K562 (cell line): Measurements from ENCODE around the gene HMGXB3. TPM values are rescaled to one million over a fixed set of nuclear protein-coding genes. Genes with fewer than 3 reads are reported as not detected.

ENCODE experiments used
- ATAC-seq: fragments of 200-7000 bp; cut with Tn5 transposase; 3 replicates; pipeline ENCODE4 v1.9.1; 2020; ENCODE audit warnings: moderate library complexity
- BruUV-seq: library from RNA; stranded (reverse); fragments of 400-500 nt; replicated peaks from 2 replicates; lab custom pipeline; 2021; lab: Mats Ljungman, UMichigan
- CTCF ChIA-PET: fragments of 300-600 bp; formaldehyde crosslinking; extraction: SDS; loops from one replicate; lab custom pipeline; 2021; ENCODE audit warnings: low intra/inter-chr PET ratio; lab: Yijun Ruan, JAX
- POLR2A ChIA-PET: fragments of 300-600, 350-650 bp; sonication (Branson Sonifier 250); formaldehyde crosslinking; extraction: SDS; loops from one replicate; lab custom pipeline; 2021; ENCODE audit warnings: antibody characterized with exemption, inconsistent platforms; lab: Yijun Ruan, JAX
- DNase-seq, 4 experiments: peaks; one replicate each; pipeline versions ENCODE4 v3.0.0 to v3.0.0-alpha.2; 2011 to 2018; ENCODE audit warnings: low spot score in 3 of 4, mixed read lengths in 3 of 4; ENCODE audit errors: extremely low read depth in 1 of 4
- FAIRE-seq: peaks from 2 replicates; lab custom pipeline; 2011; peaks lifted over from hg19 to GRCh38; lab: Jason Lieb, UNC
- H2AFZ ChIP-seq: 2 replicates; pipeline ENCODE4 v1.6.0; 2011; ENCODE audit warnings: low read depth, low read length, control low read depth, inconsistent platforms
- H3K27ac ChIP-seq: fragments of 200-600 bp; 3 replicates; pipeline ENCODE4 v1.8.0; 2011; ENCODE audit warnings: low read depth, mild to moderate bottlenecking, control low read depth, inconsistent platforms, low read length, moderate library complexity, mixed read lengths; ENCODE audit errors: extremely low read depth
- H3K27me3 ChIP-seq, 2 experiments: fragments of 300-600 bp in 1 of 2; 2 replicates in 1 of 2; 3 replicates in 1 of 2; pipeline versions ENCODE4 v1.6.0 to v1.8.0; 2011; ENCODE audit warnings: inconsistent platforms in 2 of 2, low read length in 2 of 2, mild to moderate bottlenecking in 1 of 2, mixed read lengths in 1 of 2, moderate library complexity in 1 of 2; ENCODE audit not compliant: control insufficient read depth in 2 of 2, insufficient read depth in 2 of 2
- H3K36me3 ChIP-seq: fragments of 300-600 bp; 3 replicates; pipeline ENCODE4 v1.8.0; 2011; ENCODE audit warnings: mild to moderate bottlenecking, low read length, inconsistent platforms; ENCODE audit not compliant: control insufficient read depth, insufficient read depth
- H3K4me1 ChIP-seq, 2 experiments: fragments of 200-600 bp in 1 of 2; replicated peaks in 1 of 2; 2 replicates in 1 of 2; 3 replicates in 1 of 2; pipeline versions ENCODE4 v1.5.1 to v1.8.0; 2011; ENCODE audit warnings: inconsistent platforms in 2 of 2, low read length in 2 of 2, mild to moderate bottlenecking in 1 of 2, mixed read lengths in 1 of 2, moderate library complexity in 1 of 2; ENCODE audit not compliant: control insufficient read depth in 2 of 2, insufficient read depth in 2 of 2
- H3K4me2 ChIP-seq: 2 replicates; pipeline ENCODE4 v1.6.1; 2011; ENCODE audit warnings: low read length, control low read depth, inconsistent platforms, mixed read lengths; ENCODE audit not compliant: insufficient read depth
- H3K4me3 ChIP-seq: fragments of 200-600 bp; sonication (generic), shearing (Covaris generic); 2 replicates; pipeline ENCODE4 v1.5.1; 2016; ENCODE audit warnings: control low read depth, inconsistent platforms
- H3K79me2 ChIP-seq: fragments of 200-600 bp; 3 replicates; pipeline ENCODE4 v1.8.0; 2011; ENCODE audit warnings: low read length, inconsistent platforms; ENCODE audit not compliant: control insufficient read depth, insufficient read depth
- H3K9ac ChIP-seq, 2 experiments: 2 replicates each; pipeline versions ENCODE4 v1.6.0 to v1.6.1; 2011; ENCODE audit warnings: low read depth in 2 of 2, low read length in 2 of 2, control low read depth in 1 of 2, inconsistent platforms in 1 of 2, mild to moderate bottlenecking in 1 of 2, mixed read lengths in 1 of 2; ENCODE audit not compliant: insufficient read depth in 1 of 2
- H3K9me1 ChIP-seq: one replicate; pipeline ENCODE4 v1.6.0; 2011; ENCODE audit warnings: inconsistent platforms, mild to moderate bottlenecking, low read length, moderate library complexity; ENCODE audit not compliant: control insufficient read depth, insufficient read depth
- H3K9me3 ChIP-seq: replicated peaks from 2 replicates; pipeline ENCODE4 v1.5.1; 2011; ENCODE audit warnings: low read depth, low read length, inconsistent platforms; ENCODE audit not compliant: control insufficient read depth, insufficient read depth
- H4K20me1 ChIP-seq: replicated peaks from 2 replicates; pipeline ENCODE4 v1.6.1; 2011; ENCODE audit warnings: low read length, inconsistent platforms, mixed read lengths; ENCODE audit not compliant: control insufficient read depth, insufficient read depth
- BHLHE40 ChIP-seq: IDR thresholded peaks from 2 replicates; pipeline ENCODE4 v1.6.1; 2011; ENCODE audit warnings: low read length, improper control_type of control experiment
- FOSL1 ChIP-seq: fragments of 200-800 bp; sonication (Bioruptor generic); conservative IDR thresholded peaks from 2 replicates; pipeline ENCODE4 v1.6.1; 2016; ENCODE audit warnings: missing genetic modification characterization, missing compliant biosample characterization
- NR4A1 ChIP-seq, 2 experiments: fragments of 250-450 bp in 1 of 2; fragments of 450-650 bp in 1 of 2; sonication (Bioruptor Pico) in 1 of 2; IDR thresholded peaks; 2 replicates each; pipeline versions ENCODE4 v1.4.0 to v1.6.1; 2016 to 2020; ENCODE audit warnings: mild to moderate bottlenecking in 2 of 2, missing compliant biosample characterization in 1 of 2, missing genetic modification characterization in 1 of 2, moderate library complexity in 1 of 2
- RCOR1 ChIP-seq, 2 experiments: IDR thresholded peaks; 2 replicates each; pipeline ENCODE4 v1.6.1; 2012; ENCODE audit warnings: low read depth in 2 of 2, low read length in 2 of 2, borderline replicate concordance in 1 of 2, improper control_type of control experiment in 1 of 2
- THRB ChIP-seq: fragments of 450-650 bp; formaldehyde crosslinking; conservative IDR thresholded peaks from 2 replicates; pipeline ENCODE4 v1.4.0; 2022; ENCODE audit warnings: mild to moderate bottlenecking, missing genetic modification characterization
- ZBTB5 ChIP-seq: fragments of 450-650 bp; IDR thresholded peaks from 2 replicates; pipeline ENCODE4 v1.6.1; 2017; ENCODE audit warnings: antibody characterized with exemption
- ZC3H8 ChIP-seq: fragments of 450-650 bp; IDR thresholded peaks from 2 replicates; pipeline ENCODE4 v1.6.1; 2017
- ZEB2 ChIP-seq: fragments of 450-650 bp; IDR thresholded peaks from 2 replicates; pipeline ENCODE4 v1.6.1; 2016
- WGBS: fragments of 100-300 bp; shearing (Covaris generic); methylation state at CpG from one replicate; pipeline ENCODE4 v1.1.6; 2016; ENCODE audit warnings: low coverage, mixed read lengths; ENCODE audit not compliant: insufficient coverage; ENCODE audit errors: missing lambda C conversion rate; 5-methylcytosine and 5-hydroxymethylcytosine counted together
- in situ Hi-C: fragments of 300-500 bp; cut with MboI; formaldehyde crosslinking; loops from 4 replicates; pipeline ENCODE4 v1.15.0; 2018; ENCODE audit warnings: inconsistent platforms, mixed read lengths
- intact Hi-C: fragments of 100-400 bp; cut with micrococcal nuclease; formaldehyde crosslinking; loops from 2 replicates; pipeline ENCODE4 v1.14.2; 2022
- polyA plus RNA-seq, 8 experiments: library from polyadenylated mRNA; depleted of rRNA in 4 of 8; stranded (reverse) in 5 of 8; unstranded in 3 of 8; fragments of >200 nt; fragmentation: Nextera tagmentation in 2 of 8; fragmentation: Illumina TruSeq in 1 of 8; extraction: Ambion mirVana in 2 of 8; extraction: Trizol in 1 of 8; gene quantifications; 2 replicates each; pipeline versions ENCODE4 v1.2.1 to v1.2.3, GENCODE V29; 2011 to 2014; ENCODE audit warnings: inconsistent platforms in 1 of 8, missing spikeins in 1 of 8
- total RNA-seq, 7 experiments: library from RNA; depleted of rRNA in 6 of 7; stranded (reverse); fragments of >200 nt in 6 of 7; fragmentation: Illumina TruSeq in 2 of 7; extraction: Trizol in 2 of 7; gene quantifications; 2 replicates each; pipeline versions ENCODE4 v1.2.1 to v1.2.3, GENCODE V29; 2011 to 2021; ENCODE audit warnings: low replicate concordance in 1 of 7
- TF ChIP-seq, protein P1 (sequence below): fragments of 450-650 bp; formaldehyde crosslinking; IDR thresholded peaks from 2 replicates; pipeline ENCODE4 v1.4.0; 2020; ENCODE audit warnings: mild to moderate bottlenecking, mixed read lengths

HMGXB3 gene
- total and polyA plus RNA-seq, 9 of the 15 experiments (the other 6 are each of a cell fraction or from before 2014, with no cell fraction given), result 1.8 to 44.1 (median 32.2) TPM

DNA sequence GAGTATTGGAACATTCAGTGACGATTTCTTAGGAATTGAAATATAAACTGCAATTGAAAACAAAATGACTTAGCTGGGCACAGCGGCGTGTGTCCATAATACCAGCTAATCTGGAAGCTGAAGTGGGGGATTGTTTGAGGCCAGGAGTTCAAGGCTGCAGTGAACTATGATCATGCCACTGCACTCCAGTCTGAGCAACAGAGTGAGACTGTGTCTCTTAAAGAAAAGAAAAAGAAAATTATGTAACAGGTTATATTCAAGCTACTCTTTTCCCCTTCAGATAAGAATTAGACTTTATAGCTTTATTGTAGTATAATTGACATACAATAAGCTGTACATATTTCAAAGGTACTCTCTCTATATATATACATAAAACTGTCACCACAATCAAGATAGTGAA lies 33.6 kb upstream of the HMGXB3 start (continued):
- TF ChIP-seq THRB (CRISPR knock-in tag) (no peak), FOSL1 (no peak), ZEB2 (no peak), ZC3H8 (no peak)

GRCh38 chr5:149969181-149969930 lies 31.2 kb upstream of the HMGXB3 start:
- 17% methylated on average over 4 of the region's 4 CpGs for WGBS
- in situ Hi-C loops, result loop anchor here (10.0 kb wide), 1 partner anchor 115 kb away; no protein-coding TSS in a partner anchor
- Histone ChIP-seq H3K9me1 (no peaks in the 10 kb centered on the region), H3K9me3 (no peaks in the 10 kb centered on the region), H3K27me3 (no peaks in the 10 kb centered on the region), H3K27ac (no peak overlapping the region), H3K9ac (no peak overlapping the region), H3K4me1 (peaks cover 0 to 9% of the 10 kb centered on the region in 2 experiments; a peak in 3 of 5 replicates), H3K4me3 (no peak overlapping the region), H4K20me1 (no peaks in the 10 kb centered on the region), H2AFZ (no peak overlapping the region), H3K4me2 (no peak overlapping the region), H3K36me3 (no peaks in the 10 kb centered on the region), H3K79me2 (no peaks in the 10 kb centered on the region)
- intact Hi-C loops, result no loop called here
- ATAC-seq, result no peak
- CTCF ChIA-PET, result no interaction called here
- no peak for FAIRE-seq
- POLR2A ChIA-PET, result interaction anchor here (1.1 to 3.1 kb wide), 2 partner anchors 9 to 31 kb away, joined by 3 to 10 read pairs; partner anchors contain the start of genes SLC26A2 and TIGD6
- no TSS peak for BruUV-seq
- DNase-seq, result no peak
- TF ChIP-seq, protein P1, sequence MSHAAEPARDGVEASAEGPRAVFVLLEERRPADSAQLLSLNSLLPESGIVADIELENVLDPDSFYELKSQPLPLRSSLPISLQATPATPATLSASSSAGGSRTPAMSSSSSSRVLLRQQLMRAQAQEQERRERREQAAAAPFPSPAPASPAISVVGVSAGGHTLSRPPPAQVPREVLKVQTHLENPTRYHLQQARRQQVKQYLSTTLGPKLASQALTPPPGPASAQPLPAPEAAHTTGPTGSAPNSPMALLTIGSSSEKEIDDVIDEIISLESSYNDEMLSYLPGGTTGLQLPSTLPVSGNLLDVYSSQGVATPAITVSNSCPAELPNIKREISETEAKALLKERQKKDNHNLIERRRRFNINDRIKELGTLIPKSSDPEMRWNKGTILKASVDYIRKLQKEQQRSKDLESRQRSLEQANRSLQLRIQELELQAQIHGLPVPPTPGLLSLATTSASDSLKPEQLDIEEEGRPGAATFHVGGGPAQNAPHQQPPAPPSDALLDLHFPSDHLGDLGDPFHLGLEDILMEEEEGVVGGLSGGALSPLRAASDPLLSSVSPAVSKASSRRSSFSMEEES, result peak; percentile 50
- TF ChIP-seq BHLHE40 (peak; percentile 39), RCOR1 (IDR thresholded peaks at IDR 0.05; ENCODE audit: borderline replicate concordance in 1 of 2, low read depth in 2 of 2, low read length in 2 of 2) (peak in 1 of 2 experiments; percentile 48; a peak in 1 of 4 replicates), ZBTB5 (no peak), NR4A1 (CRISPR knock-in tag; IDR thresholded peaks at IDR 0.05) (no peak), NR4A1 (tag; IDR thresholded peaks at IDR 0.05) (no peak)
